ENCODE results near the gene SLC7A6.

Gene SLC7A6

GRCh38 chr16:68339214-68339613 lies 74.9 kb downstream of the SLC7A6 start:
- DNase-seq (ENCODE audit: low read depth in 4 of 4, low spot score in 1 of 4), result no peak

DNA sequence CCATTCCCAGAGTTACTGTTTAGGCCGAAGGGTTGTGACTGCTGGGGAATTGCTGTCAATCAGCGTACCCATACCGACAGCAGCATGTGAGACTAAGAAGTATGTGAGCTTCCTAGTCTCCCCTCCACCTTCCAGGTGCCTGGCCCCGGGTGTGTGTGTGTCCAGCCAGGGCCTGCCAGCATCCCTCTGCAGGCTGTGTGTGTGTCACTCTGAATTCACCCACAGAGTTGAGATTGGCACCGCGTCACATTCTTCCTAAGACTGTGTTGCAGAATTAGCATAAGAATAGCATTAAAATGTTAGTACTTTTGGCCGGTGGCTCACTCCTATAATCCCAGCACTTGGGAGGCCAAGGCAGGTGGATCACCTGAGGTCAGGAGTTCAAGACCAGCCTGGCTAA lies 78.3 kb downstream of the SLC7A6 start:
- DNase-seq (ENCODE audit: low read depth in 4 of 4, low spot score in 1 of 4), result no peak

DNA sequence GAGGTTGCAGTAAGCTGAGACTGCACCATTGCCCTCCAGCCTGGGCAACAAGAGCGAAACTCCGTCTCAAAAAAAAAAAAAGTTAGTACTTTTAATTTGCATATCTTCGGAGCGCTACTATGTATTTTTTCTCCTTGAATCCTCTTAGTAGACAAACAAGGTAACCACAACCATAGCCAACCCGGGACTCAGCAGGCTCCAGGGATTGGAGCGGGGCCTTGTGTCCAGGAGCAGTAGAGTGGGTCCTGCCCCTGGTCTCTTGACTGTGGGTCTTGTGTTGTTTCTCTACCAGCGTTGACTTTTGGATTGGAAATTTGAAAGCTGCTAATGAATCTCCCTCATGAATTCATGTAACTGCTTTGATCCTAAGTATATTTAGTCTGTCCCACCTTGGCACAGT lies 78.8 kb downstream of the SLC7A6 start:
- no peak for DNase-seq (ENCODE audit: low read depth in 4 of 4, low spot score in 1 of 4)

DNA sequence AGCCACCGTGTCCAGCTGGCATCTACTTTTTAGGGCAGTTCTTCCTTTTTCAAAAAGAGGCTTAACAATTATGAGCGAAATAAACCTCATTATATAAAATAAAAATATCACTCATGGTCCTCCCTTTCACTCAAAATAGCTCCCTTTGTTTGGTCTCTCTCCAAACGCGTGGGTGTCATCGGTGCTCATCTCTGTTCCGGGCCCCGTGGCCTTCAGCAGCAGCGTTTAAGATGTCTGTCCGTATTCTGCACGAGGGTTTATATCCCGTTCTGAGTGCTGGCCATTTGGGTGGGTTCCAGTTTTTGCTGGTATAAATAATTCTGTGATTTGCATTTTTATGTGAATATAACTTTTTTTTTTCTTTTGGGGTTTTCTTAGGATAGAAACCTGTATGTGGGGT lies 79.9 kb downstream of the SLC7A6 start:
- no peak for DNase-seq (ENCODE audit: low read depth in 4 of 4, low spot score in 1 of 4)

GRCh38 chr16:68345351-68345810 lies 81.1 kb downstream of the SLC7A6 start:
- no peak for DNase-seq (ENCODE audit: low read depth in 4 of 4, low spot score in 1 of 4)

- DNase-seq (ENCODE audit: low read depth in 4 of 4, low spot score in 1 of 4), result no peak
Measured at GRCh38 chr16:68345958-68346635, 81.8 kb downstream of the SLC7A6 start.

DNA sequence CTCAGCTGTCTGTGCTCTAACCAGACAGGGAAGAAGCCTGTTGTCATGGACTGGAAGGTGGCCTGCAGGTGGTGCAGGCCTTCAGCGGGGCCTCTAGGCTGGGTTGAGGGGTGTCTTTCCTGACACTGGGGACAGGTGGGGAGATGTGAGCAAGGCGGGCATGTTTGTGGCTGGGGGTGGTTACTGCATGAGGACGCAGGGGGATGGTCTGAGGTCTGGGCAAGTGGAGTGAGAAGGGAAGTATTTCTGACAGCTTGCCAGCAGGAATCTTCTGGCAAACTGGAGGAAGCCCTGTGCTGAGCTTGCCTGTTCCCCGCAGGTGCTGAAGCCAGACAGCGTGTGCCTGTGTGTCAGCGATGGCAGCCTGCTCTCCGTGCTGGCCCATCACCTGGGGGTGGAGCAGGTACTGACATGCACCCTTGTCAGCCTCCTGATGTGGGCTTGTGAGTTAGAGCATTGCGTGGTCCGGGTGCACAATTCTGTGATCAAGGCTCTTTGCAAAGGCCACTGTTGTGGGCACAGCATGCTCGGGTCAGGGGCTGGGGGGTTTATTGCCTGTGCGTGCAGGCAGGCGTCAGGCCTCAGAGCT lies 82.7 kb downstream of the SLC7A6 start:
- DNase-seq (ENCODE audit: low read depth in 4 of 4, low spot score in 1 of 4), result no peak

DNA sequence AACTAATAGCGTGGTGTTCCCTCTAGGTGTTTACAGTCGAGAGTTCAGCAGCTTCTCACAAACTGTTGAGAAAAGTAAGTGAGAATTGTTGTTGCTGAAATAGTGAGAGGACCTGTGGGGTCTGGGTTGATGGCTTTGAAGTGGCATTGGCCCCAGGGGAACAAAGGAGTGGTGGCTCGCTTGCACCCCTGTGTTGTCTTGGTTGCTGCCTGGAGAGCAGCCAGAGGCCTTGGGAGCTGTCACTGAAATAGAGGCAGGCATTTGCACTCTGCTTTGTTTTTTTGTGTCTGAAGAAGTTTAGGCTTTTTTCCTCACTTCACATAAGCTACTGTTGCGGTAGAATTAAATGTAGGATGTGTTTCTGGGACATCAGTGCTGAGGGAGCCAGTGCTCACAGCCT lies 83.3 kb downstream of the SLC7A6 start:
- DNase-seq (ENCODE audit: low read depth in 4 of 4, low spot score in 1 of 4), result no peak

DNA sequence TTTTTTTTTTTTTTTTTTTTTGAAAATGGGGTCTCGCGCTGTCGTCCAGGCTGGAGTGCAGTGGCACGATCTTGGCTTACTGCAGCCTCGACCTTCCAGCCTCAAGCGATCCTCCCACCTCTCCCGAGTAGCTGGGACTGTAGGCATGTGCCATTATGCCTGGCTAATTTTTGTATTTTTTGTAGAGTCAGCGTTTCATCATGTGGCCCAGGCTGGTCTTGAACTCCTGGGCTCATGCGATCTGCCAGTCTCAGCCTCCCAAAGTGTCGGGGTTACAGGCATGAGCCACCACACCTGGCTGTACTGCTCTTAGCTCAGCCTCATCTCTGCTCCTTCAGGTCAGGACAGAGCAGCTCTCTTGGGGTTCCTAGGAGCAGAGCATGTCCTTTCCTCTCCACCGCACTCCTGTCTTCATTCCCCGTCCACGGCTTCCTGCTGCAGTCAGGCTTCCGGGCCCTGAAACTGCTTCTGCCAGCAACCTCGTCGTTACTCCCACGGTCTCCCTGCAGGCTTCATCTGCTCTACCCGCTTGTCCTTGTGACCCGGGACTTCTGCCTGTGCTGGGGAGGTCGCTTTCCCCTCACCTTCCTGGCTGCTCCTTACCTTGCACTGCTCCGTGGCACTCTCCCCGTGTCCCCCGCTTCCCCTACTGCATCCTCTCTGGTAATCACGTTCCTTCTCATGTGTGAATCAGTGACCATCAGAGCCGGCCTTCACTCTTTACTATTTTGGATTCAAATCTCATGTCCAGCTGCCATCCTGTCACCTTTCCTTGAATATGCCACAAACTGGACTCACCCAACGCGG lies 84.5 kb downstream of the SLC7A6 start:
- no peak for DNase-seq (ENCODE audit: low read depth in 4 of 4, low spot score in 1 of 4)

DNA sequence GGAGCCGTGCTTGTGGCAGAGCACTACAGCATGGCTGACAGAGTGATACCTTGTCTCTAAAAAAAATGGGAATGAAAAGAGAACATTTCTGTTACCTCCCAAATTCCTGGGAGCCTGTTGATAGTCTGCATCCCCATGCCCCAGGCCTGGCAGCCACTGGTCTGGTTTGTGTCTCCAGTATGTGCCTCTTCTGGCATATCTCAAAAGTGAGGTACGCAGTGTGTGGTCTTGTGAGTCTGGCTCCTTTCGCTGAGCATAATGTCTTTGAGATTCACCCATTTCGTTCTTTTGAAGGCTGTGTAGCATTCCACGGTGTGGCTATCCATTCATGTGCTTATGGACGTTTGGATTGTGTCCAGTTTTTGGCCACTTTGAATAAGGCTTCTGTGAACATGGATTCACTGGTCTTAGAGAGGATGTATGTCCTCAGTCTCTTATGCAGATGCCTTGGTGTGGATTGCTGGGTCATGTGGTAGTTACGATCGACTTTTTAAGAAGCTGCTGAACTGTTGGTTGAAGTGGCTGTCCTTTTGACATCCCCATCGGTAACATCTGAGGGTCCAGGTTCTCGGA lies 85.6 kb downstream of the SLC7A6 start:
- DNase-seq (ENCODE audit: low read depth in 4 of 4, low spot score in 1 of 4), result no peak

DNA sequence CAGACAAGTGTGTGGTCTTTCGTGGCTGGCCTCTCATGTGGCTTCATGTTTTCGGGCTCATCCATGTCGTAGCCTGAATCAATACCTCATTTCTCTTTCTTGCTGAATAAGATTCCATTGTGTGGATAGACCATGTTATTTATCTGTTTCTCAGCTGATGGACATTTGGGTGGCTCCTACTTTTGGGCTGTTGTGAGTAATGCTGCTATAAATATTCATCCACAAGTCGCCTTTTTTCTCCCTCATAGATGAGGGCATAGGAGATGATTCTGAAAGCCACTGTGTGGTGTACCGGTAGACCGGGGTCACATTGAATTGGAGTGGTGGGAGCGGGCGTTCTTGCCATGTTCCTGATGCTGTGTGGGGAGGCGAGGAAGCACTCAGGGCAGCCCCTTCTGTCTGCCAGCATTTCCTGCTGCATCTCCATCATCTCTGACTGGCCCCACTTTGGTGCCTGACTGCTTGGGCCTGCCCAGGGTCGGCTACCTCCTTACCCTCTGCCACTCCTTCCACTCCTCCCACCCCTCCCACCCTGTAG lies 86.6 kb downstream of the SLC7A6 start:
- DNase-seq (ENCODE audit: low read depth in 4 of 4, low spot score in 1 of 4), result no peak

All from stimulated activated CD4-positive, alpha-beta T cell treated with anti-CD3 and anti-CD28 coated beads, Interleukin-1b, Interleukin-23, amount 100 ng/mL, for 24 hours (primary cell).